BLaER1 (cell line): ENCODE data around the gene B4GALT3.
A peak's percentile ranks its signal among the peaks of the same experiment; 100 is the strongest.

Experiments
- H3K27ac ChIP-seq: shearing (Covaris generic); formaldehyde crosslinking; 2 replicates; pipeline ENCODE4 v1.8.1; 2022
- H3K27me3 ChIP-seq: shearing (Covaris generic); formaldehyde crosslinking; 2 replicates; pipeline ENCODE4 v1.8.1; 2022
- H3K36me3 ChIP-seq: shearing (Covaris generic); formaldehyde crosslinking; 2 replicates; pipeline ENCODE4 v1.8.1; 2022
- H3K4me1 ChIP-seq: shearing (Covaris generic); formaldehyde crosslinking; 2 replicates; pipeline ENCODE4 v1.8.1; 2022
- H3K4me2 ChIP-seq: shearing (Covaris generic); formaldehyde crosslinking; 2 replicates; pipeline ENCODE4 v1.8.1; 2022
- H3K4me3 ChIP-seq: shearing (Covaris generic); formaldehyde crosslinking; 2 replicates; pipeline ENCODE4 v1.8.1; 2022
- H3K9ac ChIP-seq: shearing (Covaris generic); formaldehyde crosslinking; 2 replicates; pipeline ENCODE4 v1.8.1; 2022
- H3K9me3 ChIP-seq: shearing (Covaris generic); formaldehyde crosslinking; 2 replicates; pipeline ENCODE4 v1.8.1; 2022
- H4K20me1 ChIP-seq: shearing (Covaris generic); formaldehyde crosslinking; 2 replicates; pipeline ENCODE4 v1.8.1; 2022
- Cebpa-rat ChIP-seq: shearing (Covaris generic); IDR thresholded peaks from 2 replicates; pipeline ENCODE4 v1.8.1; 2022

Gene B4GALT3

DNA sequence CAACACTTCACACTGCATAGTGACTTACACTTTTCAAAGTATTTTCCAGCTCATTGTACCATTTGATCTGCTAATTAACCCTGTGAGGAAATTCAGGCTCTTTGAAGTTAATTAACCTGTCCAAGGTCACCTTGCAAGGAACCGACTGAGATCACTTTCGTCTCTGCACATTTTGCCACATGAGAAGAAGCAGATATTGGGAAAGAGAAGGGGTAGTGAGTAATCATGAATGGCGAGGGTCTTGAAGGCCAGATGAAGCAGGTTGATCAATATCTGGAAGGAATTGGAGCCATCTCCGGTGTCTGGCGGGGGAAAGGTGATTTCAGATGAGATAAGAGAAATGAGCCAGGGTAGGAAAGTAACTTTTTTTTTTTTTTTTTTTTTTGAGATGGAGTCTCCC lies 42.7 kb upstream of the B4GALT3 start:
- Histone ChIP-seq H3K4me2 (no peak overlapping the region), H3K36me3 (no peaks in the 10 kb centered on the region), H4K20me1 (peaks cover 32% of the 10 kb centered on the region), H3K4me1 (peaks cover 43% of the 10 kb centered on the region), H3K9ac (no peak overlapping the region), H3K9me3 (no peaks in the 10 kb centered on the region), H3K27me3 (peaks cover 44% of the 10 kb centered on the region), H3K27ac (no peak overlapping the region), H3K4me3 (no peak overlapping the region)
- TF ChIP-seq Cebpa-rat: no peak

DNA sequence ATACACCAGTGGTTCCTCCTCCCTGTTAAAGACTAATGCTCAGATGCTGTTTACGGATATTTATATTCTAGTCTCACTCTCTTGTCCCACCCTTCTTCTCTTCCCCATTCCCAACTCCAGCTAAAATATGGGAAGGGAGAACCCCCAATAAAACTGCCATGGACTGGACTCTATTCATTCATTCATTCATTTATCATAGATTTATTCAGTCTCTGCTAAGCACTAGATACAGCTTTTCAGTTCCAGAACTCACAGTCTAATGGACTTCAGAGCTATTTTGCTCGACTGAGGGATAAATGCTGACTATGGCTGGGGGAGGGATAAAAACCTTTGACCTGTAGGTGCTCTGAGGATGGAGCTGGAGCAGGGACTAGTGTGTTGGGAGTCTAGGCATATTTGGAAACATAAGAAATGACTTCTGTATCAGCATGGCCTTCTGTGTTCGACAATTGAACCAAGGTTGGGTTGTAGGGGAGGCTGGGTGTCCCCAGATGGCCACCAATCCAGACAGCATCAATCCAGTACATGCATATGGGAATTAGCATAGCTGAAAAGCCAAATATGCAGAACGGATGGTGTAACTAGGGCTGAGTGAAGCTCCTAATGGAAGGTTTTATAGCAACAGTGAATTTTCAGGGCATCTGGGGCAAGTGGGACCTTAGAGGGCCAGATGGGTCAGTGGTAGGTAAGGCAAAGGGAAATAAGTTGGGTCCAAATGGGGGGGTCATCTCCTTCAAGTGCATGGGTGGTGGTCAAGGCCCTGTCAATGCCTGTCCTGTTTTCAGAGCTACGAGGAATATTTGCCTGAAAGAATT lies 42.0 kb upstream of the B4GALT3 start:
- H3K4me2 ChIP-seq: peak overlapping the region; percentile 71
- H3K27ac ChIP-seq: no peak overlapping the region
- no peak overlapping the region for H3K4me3 ChIP-seq
- no peaks in the 10 kb centered on the region for H3K9me3 ChIP-seq
- peaks cover 5% of the 10 kb centered on the region for H3K36me3 ChIP-seq
- H3K9ac ChIP-seq: no peak overlapping the region
- no peak for TF ChIP-seq Cebpa-rat
- peaks cover 49% of the 10 kb centered on the region for H3K4me1 ChIP-seq
- H4K20me1 ChIP-seq: peaks cover 38% of the 10 kb centered on the region
- peaks cover 44% of the 10 kb centered on the region for H3K27me3 ChIP-seq

DNA sequence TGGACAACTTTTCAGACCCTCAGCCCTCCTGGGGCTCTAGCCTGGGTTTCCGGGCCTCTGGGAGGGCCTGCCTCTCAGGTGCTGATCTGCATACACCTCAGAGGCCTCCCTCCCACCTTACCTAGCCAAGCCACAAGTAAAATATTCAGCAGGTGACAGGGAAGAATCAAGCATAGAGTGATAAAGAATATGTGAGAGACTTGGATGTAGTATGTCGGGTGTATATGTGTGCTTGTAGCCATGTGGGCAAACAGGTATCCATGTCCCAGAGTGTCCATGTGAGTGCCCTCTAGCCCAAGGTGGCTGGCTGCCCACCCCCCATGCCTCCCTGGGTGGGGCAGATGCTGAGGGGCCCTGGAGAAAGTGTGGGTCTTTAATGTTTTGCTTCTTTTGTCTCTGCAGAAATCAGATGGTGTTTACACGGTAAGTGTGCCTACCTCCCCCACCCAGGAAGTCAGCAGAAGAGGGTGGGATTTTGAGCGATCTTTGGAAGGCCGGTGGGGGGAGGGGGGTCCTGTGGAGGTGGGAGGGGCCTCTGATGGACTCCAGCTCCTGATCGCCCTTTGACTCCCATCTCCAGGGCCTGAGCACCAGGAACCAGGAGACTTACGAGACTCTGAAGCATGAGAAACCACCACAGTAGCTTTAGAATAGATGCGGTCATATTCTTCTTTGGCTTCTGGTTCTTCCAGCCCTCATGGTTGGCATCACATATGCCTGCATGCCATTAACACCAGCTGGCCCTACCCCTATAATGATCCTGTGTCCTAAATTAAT lies 41.2 kb upstream of the B4GALT3 start:
- H3K9ac ChIP-seq: no peak overlapping the region
- peaks cover 51% of the 10 kb centered on the region for H3K4me1 ChIP-seq
- H3K9me3 ChIP-seq: no peaks in the 10 kb centered on the region
- TF ChIP-seq Cebpa-rat: no peak
- peak overlapping the region; percentile 71 for H3K4me2 ChIP-seq
- H3K27ac ChIP-seq: no peak overlapping the region
- H3K27me3 ChIP-seq: peaks cover 44% of the 10 kb centered on the region
- H3K36me3 ChIP-seq: peaks cover 13% of the 10 kb centered on the region
- H4K20me1 ChIP-seq: peaks cover 43% of the 10 kb centered on the region
- H3K4me3 ChIP-seq: no peak overlapping the region

DNA sequence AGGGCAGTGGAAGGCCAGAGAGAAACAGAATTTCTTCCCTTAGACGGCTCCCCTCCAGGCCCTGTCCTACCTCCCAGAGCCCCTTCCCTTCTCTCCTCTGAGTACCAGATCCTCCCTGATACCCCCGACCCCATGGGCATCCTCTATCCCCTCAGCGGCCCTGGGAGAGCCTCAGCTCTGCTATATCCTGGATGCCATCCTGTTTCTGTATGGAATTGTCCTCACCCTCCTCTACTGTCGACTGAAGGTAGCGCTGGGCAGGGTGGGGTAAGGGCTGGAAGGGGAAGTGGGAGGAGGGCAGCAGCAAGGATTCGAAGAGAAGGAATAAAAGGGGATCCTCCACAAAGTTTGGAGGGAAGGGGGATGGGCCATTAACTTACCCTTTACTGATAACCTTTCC lies 40.5 kb upstream of the B4GALT3 start:
- H3K27ac ChIP-seq: no peak overlapping the region
- H4K20me1 ChIP-seq: peaks cover 47% of the 10 kb centered on the region
- H3K9ac ChIP-seq: no peak overlapping the region
- peaks cover 20% of the 10 kb centered on the region for H3K36me3 ChIP-seq
- peak overlapping the region; percentile 71 for H3K4me2 ChIP-seq
- H3K9me3 ChIP-seq: no peaks in the 10 kb centered on the region
- peaks cover 44% of the 10 kb centered on the region for H3K27me3 ChIP-seq
- H3K4me3 ChIP-seq: no peak overlapping the region; the same call in 1 of the 2 replicates
- TF ChIP-seq Cebpa-rat: no peak
- H3K4me1 ChIP-seq: peaks cover 51% of the 10 kb centered on the region

DNA sequence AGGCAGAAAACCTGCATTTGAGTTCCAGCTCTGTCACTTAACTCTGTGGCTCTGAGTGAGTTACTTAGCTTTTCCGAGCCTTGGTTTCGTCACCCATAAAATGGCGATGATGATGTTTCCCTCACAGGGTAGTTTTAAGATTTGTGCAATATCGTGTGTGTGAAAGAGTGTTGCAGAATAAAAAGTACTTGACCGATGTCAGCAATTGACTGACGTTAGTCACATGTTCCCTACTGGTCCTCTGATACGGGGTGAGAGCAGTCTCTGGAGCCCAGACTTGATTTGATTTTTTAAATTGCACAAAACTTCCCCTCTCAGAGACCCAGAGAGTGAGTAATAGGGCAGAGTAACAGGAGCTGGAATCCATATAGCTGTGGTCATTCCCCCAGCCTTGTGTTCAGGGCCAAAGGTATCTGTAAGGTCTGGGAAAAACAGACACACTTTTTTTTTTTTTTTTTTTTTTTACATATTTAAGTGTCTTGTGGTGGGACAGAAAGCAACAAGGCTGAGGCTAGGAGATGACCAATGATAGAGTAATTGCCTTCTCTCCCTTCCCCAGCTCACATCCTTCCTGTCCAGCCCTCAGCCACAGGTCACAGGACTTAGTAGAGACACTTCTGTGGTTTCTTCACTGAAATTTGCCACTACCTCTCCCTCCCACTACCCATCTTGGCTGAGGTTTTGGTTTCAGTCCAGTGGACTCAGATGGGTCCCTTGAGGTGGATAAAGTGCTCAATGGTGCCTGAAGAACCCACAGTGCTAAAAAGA lies 39.8 kb upstream of the B4GALT3 start:
- no peak overlapping the region for H3K4me3 ChIP-seq
- H3K27me3 ChIP-seq: peaks cover 42% of the 10 kb centered on the region
- H3K27ac ChIP-seq: no peak overlapping the region
- H3K9ac ChIP-seq: no peak overlapping the region
- H3K36me3 ChIP-seq: peaks cover 27% of the 10 kb centered on the region
- H4K20me1 ChIP-seq: peaks cover 47% of the 10 kb centered on the region
- peak overlapping the region; percentile 71 for H3K4me2 ChIP-seq
- TF ChIP-seq Cebpa-rat: no peak
- H3K4me1 ChIP-seq: peaks cover 51% of the 10 kb centered on the region
- H3K9me3 ChIP-seq: no peaks in the 10 kb centered on the region

DNA sequence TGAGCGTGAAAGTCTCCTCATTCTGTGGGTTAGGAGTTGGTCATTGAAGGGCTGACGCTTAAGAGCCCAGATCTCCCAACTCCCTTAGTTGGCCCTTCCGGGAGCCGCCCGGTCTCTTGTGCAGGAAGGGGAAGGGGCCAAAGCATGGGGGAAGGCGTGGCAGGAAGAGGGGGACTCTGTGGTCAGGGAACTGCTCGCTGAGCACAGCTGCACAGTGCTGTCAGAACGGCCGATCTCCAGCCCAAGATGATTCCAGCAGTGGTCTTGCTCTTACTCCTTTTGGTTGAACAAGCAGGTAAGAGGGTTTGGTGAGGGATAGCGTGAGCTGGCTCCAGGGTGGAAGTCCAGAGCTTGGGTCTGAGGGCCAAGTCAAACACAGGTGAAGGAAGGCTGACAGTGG lies 37.8 kb upstream of the B4GALT3 start, which contains the start of gene FCER1G:
Gene FCER1G, plus strand, starts transcription at position 220 of the 400 bp plus-strand sequence. Its CDS starts 27 bp downstream, at position 247.
- Histone ChIP-seq H3K4me2 (peak within 1 kb of the TSS; percentile 71), H3K36me3 (peaks cover 47% of the 10 kb centered on the region), H3K4me1 (peaks cover 53% of the 10 kb centered on the region), H3K9ac (no peak within 1 kb of the TSS), H3K27me3 (peaks cover 31% of the 10 kb centered on the region), H4K20me1 (peaks cover 52% of the 10 kb centered on the region), H3K27ac (no peak within 1 kb of the TSS), H3K4me3 (peak within 1 kb of the TSS; percentile 27; the same call in 1 of the 2 replicates), H3K9me3 (no peaks in the 10 kb centered on the region)
- no peak for TF ChIP-seq Cebpa-rat

DNA sequence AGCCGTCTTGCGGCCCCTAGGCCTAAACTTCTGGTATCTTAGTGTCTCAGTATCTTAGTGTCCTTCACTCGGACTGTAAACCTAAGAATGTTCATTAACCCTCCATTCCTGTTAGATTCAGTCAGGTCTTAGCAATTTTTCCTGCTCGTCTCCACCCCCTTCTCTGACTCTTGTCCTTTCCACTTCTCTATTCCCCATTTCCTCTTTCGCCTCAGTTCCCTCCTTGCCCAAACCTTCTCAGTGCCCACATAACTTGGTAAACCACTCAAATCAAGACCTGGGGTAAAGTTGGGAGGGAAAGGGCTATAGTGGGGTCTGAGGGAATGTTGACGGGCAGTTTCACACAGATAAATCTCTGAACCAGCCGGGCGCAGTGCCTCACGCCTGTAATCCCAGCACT lies 37.1 kb upstream of the B4GALT3 start:
- Histone ChIP-seq H3K4me2 (peak overlapping the region; percentile 71), H3K27me3 (peaks cover 24% of the 10 kb centered on the region), H3K9ac (no peak overlapping the region), H3K36me3 (peaks cover 54% of the 10 kb centered on the region), H3K4me3 (no peak overlapping the region), H3K4me1 (peaks cover 60% of the 10 kb centered on the region), H4K20me1 (peaks cover 54% of the 10 kb centered on the region), H3K27ac (no peak overlapping the region), H3K9me3 (no peaks in the 10 kb centered on the region)
- TF ChIP-seq Cebpa-rat: no peak

DNA sequence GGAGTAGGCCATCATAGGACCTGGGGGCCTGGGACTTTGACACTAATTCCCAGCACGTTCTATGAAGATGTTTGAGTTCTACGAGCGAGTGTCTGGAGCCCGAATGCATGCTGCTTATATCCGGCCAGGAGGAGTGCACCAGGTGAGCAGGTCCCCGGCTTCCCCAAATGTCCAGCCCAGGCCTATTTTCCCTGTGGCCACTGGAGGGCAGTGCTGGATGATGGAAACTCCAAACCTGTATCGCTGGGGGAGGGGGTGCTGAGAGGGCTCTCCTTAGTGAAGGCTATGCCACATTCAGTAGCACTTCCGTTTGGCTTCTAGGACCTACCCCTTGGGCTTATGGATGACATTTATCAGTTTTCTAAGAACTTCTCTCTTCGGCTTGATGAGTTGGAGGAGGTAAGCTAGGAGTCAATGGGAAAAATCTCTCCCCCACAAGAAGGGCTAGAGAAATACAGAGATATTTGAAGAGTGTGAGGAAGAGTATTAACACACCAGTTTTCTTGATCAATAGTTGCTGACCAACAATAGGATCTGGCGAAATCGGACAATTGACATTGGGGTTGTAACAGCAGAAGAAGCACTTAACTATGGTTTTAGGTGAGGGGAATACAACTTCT lies 32.6 kb upstream of the B4GALT3 start:
- no peaks in the 10 kb centered on the region for H3K27me3 ChIP-seq
- no peak for TF ChIP-seq Cebpa-rat
- H3K4me3 ChIP-seq: no peak overlapping the region
- H3K4me1 ChIP-seq: peaks cover 19% of the 10 kb centered on the region
- no peaks in the 10 kb centered on the region for H3K9me3 ChIP-seq
- H3K9ac ChIP-seq: no peak overlapping the region
- no peak overlapping the region for H3K4me2 ChIP-seq
- peaks cover 22% of the 10 kb centered on the region for H4K20me1 ChIP-seq
- H3K36me3 ChIP-seq: peaks cover 98% of the 10 kb centered on the region
- no peak overlapping the region for H3K27ac ChIP-seq

DNA sequence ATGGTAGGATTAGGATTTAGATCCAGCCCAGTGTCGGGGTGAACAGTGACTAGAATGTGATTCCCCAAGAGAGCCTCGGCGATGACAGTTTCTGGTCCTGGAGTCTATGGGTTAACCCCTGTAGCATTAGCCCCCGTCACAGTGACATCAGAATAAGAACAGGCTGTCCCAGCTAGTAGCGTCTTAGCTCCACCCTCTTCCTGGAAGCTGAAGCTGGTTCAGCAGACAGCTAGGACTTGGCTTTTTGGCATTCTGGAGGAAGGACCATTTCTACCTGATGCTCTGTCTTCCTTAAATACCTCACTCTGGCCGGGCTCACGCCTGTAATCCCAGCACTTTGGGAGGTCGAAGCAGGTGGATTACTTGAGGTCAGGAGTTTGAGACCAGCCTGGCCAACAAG lies 29.9 kb upstream of the B4GALT3 start:
- no peaks in the 10 kb centered on the region for H3K27me3 ChIP-seq
- H3K9ac ChIP-seq: no peak overlapping the region
- H3K4me2 ChIP-seq: no peak overlapping the region
- peaks cover 87% of the 10 kb centered on the region for H3K36me3 ChIP-seq
- 0 out of 2 replicates have a peak, but pooled peaks cover 7% of the 10 kb centered on the region for H4K20me1 ChIP-seq
- H3K4me3 ChIP-seq: no peak overlapping the region
- no peak overlapping the region for H3K27ac ChIP-seq
- no peak for TF ChIP-seq Cebpa-rat
- peaks cover 24% of the 10 kb centered on the region for H3K4me1 ChIP-seq
- no peaks in the 10 kb centered on the region for H3K9me3 ChIP-seq
